Activated gamma-delta T cell (primary cell): ENCODE results near the gene UQCR11.
"Not testable (repeated sequence)": the region's sequence is repeated elsewhere in the genome, so short reads cannot be mapped to it uniquely, and the experiment has no call there.

ENCODE experiments used
- DNase-seq: peaks from one replicate; lab custom pipeline; 2025; lab: John Stamatoyannopoulos, UW
- total RNA-seq, 2 donors: gene quantifications; one replicate each; lab custom pipeline; 2026; lab: John Stamatoyannopoulos, UW

The UQCR11 gene
- 17.4 to 19.2 reads per million in 2 donors for total RNA-seq

GRCh38 chr19:1605236-1606137 is at the start of gene UQCR11:
UQCR11 (minus strand) TSS chr19:1605462; CDS start chr19:1605409, 53 bp downstream.
- peak; percentile 76 for DNase-seq

GRCh38 chr19:1654178-1654792 is 49.0 kb upstream of the UQCR11 start:
- DNase-seq: no peak

GRCh38 chr19:1653300-1653628 is 48.0 kb upstream of the UQCR11 start:
- no peak for DNase-seq

- DNase-seq: peak; percentile 93
These were observed 47.4 kb upstream of the UQCR11 start, which contains the start of gene TCF3 for GRCh38 chr19:1652471-1653299. TCF3 (minus strand) TSS chr19:1652615; CDS start chr19:1650248, 2,367 bp downstream.

DNA sequence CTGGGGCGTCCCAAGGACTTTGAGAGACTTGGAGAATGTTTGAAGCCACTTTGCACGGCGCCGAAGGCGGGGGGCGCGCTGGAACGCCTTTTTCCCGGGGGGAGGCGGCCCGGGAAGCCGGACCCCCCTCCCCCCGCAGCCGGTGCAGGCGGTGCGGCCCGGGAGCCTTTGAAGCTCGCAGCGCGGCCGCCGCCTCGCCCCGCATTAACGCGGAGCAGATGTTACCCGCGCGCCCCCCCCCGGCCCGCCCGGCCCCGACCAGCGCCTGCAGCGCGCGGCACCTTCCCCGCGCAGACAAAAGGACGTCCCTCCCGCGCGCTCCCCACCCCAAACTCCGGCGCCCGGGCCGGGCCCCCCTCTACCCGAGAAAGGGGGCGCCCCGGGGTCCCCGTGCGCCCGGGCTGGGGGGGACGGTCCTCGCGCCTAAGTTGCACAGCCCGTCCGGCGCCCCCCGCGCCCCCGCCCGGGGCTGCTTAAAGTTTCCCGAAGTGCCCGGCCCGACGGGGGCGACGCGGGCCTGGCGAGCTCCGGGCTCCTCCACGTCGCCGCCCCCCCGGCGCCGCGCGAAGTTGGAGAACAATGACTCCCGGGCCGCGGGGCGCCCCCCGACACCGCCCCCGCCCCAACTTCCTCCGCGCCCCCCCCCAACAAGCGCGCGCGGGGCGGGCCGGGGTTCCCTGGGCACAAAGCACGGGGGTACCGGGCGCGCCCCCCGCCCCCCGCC is 46.5 kb upstream of the UQCR11 start:
- DNase-seq: peak; percentile 50

DNA sequence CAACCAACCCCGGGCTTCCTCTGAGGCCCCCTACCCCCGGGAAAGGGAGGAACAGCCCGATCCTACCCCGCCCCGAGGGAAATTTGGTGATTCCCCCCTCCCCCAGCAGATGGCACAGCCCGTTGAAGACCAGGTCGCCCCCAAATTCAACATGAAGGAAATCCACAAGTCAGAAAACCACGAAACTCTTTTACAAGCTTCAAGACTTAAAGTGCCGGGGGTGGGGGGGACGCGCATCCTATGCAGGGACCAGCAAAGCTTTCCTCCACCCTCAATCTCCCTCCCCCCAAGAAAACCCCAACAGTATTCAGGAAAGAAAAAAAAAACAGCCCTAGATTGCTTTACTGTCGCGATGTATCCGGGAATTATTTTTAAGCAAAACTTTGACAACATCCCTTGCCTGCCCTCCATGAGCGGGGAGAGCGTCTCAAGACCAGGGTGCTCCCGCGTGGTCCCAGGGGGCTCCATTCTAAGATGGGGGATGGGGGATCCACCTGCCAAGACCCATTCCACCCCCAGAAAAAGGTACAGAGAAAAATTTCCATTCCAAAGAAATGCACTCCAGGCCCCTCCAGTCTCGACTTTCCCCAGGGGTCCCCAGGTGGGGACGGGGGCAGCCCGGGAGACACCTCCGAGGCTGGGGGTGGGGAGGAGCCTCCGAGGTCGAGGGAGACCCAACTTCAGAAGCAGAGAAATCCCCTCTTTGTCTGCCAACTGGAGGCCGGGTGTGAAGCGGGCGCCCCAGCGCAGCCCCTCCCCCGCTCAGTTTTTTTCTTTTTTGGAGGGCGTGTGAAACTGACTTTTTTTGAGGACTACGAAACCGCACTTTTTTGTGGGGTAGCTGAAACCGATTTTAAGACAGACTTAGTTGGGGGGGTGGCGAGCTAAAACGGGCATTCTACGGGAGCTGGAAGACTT is 45.6 kb upstream of the UQCR11 start:
- peak; percentile 40 for DNase-seq

GRCh38 chr19:1649706-1650649 is 44.7 kb upstream of the UQCR11 start:
- DNase-seq: no peak

DNA sequence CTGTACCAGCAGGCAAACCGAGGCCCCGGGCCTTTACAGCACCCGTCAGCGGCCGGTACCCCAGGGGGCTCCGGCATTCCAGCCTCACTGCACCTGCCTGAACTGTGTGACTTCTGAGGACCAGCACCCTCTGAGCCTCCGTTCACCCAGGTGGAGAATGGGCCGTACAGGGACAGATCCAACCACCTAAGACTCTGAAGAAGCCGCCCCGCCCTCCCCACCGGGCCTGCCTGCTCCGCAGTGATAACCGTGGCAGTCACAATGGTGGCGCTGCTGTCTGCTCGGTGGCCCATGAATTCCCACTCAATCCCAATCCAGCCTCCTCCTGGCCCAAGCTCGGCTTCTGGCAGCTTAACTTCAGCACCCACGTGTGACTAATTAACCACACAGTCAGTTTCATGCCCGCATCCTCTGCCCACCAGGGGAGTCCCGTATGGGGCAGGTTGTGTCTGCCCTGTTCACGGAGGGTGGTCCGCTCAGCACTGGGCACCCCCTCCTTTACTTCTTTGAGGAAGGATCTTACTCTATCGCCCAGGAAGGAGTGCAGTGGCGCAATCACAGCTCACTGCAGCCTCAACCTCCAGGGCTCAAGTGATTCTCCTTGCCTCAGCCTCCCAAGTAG is 43.8 kb upstream of the UQCR11 start:
- DNase-seq: no peak

GRCh38 chr19:1648459-1648849 is 43.2 kb upstream of the UQCR11 start:
- DNase-seq: no peak

DNA sequence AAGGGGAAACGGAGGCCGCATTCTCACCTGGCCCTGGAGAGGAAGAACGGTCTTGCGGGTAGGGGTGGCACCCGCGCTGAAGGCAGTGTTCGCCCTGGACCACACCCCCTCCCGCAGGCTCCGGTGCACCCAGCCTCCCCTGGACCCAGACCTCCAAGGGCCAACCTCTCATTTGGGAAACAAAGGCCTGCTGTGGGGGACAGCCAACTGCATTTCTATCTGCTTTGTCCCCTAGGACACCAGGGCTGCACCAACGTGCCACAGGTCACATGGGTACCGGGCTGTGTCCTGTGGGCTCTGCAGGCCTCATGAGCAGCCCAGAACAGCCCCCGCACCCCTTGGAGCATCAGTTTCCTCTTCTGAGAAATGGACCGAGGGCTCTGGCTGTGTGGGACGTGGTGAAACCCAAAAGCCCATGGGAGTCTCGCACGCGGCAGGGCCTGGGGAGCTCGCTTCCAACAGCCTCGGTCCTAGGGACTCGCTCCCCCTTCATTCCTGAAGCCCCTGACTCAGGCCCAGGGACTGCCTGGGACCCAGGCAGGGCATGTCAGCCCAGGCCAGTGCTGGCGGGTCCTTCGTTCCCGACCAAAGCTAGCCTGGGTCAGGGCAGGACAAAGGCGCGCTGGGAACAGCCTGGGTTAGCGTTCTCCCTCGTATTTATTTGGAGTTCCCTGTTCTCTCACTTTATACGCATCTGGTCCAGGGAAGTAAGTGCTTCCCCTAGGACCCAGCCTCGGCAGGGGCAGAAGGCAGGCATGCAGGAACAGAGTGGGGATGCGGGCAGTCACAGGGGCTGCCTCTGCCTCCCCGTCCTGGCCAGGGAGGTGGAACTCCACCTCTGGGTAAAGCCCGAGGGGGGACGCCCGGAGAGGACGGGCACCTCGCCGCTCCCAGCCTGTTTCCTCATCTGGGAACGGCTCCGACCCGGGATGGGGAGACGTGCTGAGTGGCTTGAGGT is 42.5 kb upstream of the UQCR11 start:
- DNase-seq: no peak

DNA sequence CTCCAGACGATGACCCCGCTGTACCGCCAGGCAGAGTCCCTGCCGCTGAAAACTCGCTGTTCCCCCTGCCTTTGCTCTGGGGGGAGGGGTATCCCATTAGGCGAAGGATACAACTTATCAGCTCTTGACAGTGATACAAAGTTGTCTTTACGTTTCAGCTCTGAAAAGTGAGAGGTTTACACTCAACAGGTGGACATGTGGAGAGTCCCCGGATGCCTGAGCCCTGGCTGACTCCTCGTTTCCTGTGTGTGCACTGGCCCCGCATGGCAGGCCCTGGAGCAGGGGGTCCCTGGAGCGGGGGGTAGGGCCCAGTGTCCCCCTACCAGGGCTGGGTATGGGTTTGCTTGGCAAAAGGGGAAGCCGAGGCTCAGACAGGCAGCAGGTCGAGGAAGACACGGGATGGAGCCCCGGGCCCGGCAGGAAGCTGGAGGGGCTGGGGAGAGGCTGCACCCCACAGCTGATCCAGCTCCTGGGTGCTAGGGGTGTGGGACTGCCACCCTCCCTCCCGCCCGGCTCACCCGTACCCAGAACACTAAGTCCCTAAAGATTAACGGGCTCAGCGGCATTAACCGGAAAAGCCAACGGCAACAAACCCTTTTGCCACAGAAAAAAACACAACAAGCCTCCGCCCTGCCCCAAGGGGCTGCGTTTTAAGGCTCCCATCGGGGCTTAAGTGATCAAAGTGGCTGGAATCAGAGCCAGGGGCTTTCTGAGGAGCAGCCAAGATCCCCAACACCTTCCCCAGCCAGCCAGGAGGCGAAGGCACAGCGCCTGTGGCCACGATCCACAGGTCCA is 41.6 kb upstream of the UQCR11 start:
- DNase-seq: no peak

DNA sequence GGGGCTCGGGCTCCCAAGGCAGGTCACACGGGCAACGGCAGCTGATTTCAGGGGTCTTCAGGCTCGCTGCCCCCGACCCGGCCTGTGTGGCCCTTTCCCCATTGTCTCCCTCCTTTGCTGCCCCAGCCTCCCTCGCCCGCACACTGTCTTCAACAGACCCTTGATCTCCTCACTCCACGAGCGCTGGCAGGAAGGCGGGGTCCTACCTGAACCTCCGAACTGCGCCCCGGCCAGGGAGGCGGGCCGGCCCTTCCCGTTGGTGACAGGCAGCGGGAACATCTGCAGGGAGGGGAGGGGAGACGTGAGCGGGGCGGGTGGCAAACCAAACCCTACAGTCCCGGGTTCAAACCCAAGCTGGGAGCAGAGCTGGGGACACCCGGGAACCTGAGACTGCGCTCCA is 40.9 kb upstream of the UQCR11 start:
- DNase-seq: no peak

- DNase-seq: no peak
These were observed 40.0 kb upstream of the UQCR11 start for GRCh38 chr19:1645299-1645698.

DNA sequence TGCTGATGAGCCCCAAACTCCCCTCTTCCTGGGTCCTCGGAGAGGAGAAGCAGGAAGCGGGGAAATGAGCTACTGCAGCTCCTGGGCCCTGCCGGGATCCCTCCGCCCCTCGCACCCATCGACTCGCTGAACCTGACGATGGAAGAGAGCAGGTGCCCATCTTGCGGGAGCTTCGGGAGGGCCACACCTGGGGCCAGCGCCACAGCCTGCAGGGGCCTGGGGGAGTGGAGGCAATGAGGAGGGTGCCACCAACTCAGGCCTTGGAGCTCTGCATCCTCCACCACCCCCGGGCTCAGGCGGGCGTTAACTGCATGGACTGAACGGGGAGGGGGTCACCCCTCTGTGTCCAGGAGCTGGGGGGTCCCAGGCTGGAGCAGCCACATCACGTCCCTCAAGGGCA is 38.8 kb upstream of the UQCR11 start:
- DNase-seq: no peak

- not testable (repeated sequence) for DNase-seq
These were observed 35.7 kb upstream of the UQCR11 start for GRCh38 chr19:1640893-1641448.
